ENCODE data around the gene CEACAM3.

DNA sequence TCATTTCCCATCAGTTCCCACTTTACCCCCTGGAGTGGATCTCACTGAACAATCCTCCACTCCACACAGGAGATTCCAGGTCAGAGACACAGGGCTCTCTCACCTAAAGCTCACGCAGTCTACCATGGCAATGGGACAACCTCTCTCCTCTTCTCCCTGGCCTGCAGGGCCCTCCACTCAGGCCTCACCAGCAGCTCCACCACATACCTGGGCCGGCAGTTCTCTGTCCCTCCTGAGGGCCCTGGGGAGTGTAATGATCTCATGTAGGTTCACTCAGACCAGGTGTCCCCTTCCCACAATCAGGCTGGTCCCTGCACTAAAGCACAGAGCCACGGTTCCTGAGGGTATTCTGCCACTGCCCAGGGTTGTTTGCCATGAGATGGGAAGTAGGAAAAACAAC, 15.6 kb downstream of the CEACAM3 start:
- TF ChIP-seq CTCF (tag by site-specific recombination; IDR thresholded peaks at IDR 0.05), result no peak
- TF ChIP-seq, protein P1, sequence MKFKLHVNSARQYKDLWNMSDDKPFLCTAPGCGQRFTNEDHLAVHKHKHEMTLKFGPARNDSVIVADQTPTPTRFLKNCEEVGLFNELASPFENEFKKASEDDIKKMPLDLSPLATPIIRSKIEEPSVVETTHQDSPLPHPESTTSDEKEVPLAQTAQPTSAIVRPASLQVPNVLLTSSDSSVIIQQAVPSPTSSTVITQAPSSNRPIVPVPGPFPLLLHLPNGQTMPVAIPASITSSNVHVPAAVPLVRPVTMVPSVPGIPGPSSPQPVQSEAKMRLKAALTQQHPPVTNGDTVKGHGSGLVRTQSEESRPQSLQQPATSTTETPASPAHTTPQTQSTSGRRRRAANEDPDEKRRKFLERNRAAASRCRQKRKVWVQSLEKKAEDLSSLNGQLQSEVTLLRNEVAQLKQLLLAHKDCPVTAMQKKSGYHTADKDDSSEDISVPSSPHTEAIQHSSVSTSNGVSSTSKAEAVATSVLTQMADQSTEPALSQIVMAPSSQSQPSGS (tag by site-specific recombination; IDR thresholded peaks at IDR 0.05; ENCODE audit: low read depth), result no peak
- TF ChIP-seq ZNF174 (tag by site-specific recombination; IDR thresholded peaks at IDR 0.05), result no peak
- no peak for TF ChIP-seq TSHZ1 (tag by site-specific recombination; IDR thresholded peaks at IDR 0.05; ENCODE audit: borderline replicate concordance)
- TF ChIP-seq SCRT1 (tag by site-specific recombination; IDR thresholded peaks at IDR 0.05; ENCODE audit: borderline replicate concordance), result no peak
- TF ChIP-seq, protein P2, sequence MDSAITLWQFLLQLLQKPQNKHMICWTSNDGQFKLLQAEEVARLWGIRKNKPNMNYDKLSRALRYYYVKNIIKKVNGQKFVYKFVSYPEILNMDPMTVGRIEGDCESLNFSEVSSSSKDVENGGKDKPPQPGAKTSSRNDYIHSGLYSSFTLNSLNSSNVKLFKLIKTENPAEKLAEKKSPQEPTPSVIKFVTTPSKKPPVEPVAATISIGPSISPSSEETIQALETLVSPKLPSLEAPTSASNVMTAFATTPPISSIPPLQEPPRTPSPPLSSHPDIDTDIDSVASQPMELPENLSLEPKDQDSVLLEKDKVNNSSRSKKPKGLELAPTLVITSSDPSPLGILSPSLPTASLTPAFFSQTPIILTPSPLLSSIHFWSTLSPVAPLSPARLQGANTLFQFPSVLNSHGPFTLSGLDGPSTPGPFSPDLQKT (IDR thresholded peaks at IDR 0.05; ENCODE audit: borderline replicate concordance, low read depth, low read length), result no peak
- TF ChIP-seq ZNF157 (tag by site-specific recombination; IDR thresholded peaks at IDR 0.05), result no peak
- no peak for TF ChIP-seq GLI4 (tag by site-specific recombination; IDR thresholded peaks at IDR 0.05)
- TF ChIP-seq PATZ1 (tag by site-specific recombination; IDR thresholded peaks at IDR 0.05), result no peak
